OCI-LY7 (cell line): ENCODE measurements around the gene ZNF33A.

Experiments
- CTCF ChIP-seq: fragments of 200-600 bp; sonication (generic); conservative IDR thresholded peaks from 2 replicates; pipeline ENCODE4 v1.5.1; 2014; ENCODE audit warnings: mild to moderate bottlenecking, antibody characterized with exemption, low read length, moderate library complexity, mixed read lengths
- EZH2phosphoT487 ChIP-seq: fragments of 200-600 bp; sonication (generic); IDR thresholded peaks from 2 replicates; pipeline ENCODE4 v1.6.1; 2018; ENCODE audit warnings: low read depth, borderline replicate concordance, mild to moderate bottlenecking, mixed run types, antibody characterized with exemption, low read length, moderate library complexity, mixed read lengths

GRCh38 chr10:38025283-38025682 lies 14.8 kb downstream of the ZNF33A start:
- TF ChIP-seq CTCF (no peak), EZH2phosphoT487 (no peak)
